GM13977 (cell line): Measurements from ENCODE around the gene PRKCA.

Experiments
- DNase-seq: peaks from one replicate; pipeline ENCODE4 v3.0.0; 2012; ENCODE audit warnings: low spot score
- CTCF ChIP-seq: IDR thresholded peaks from 2 replicates; pipeline ENCODE4 v1.5.1; 2012; ENCODE audit warnings: mild to moderate bottlenecking, control low read depth; ENCODE audit not compliant: insufficient read depth; ENCODE audit errors: extremely low read depth, missing control alignments
- in situ Hi-C: fragments of 300-500 bp; cut with MboI; formaldehyde crosslinking; loops from one replicate; pipeline ENCODE4 v1.12.0; 2022; ENCODE audit warnings: low sequenced_read_pairs, low pct_unique_long_range_greater_than_20kb, mixed read lengths, inconsistent platforms; ENCODE audit not compliant: unreplicated experiment

PRKCA gene

GRCh38 chr17:66782851-66783250 is 480.4 kb downstream of the PRKCA start:
- no peak for TF ChIP-seq CTCF
- DNase-seq = no peak
- in situ Hi-C loops = no loop called here

GRCh38 chr17:66783656-66784381 is 481.4 kb downstream of the PRKCA start:
- DNase-seq = no peak
- in situ Hi-C loops = no loop called here
- TF ChIP-seq CTCF = no peak

GRCh38 chr17:66784621-66785364 is 482.4 kb downstream of the PRKCA start:
- TF ChIP-seq CTCF = no peak
- in situ Hi-C loops = no loop called here
- DNase-seq = no peak

GRCh38 chr17:66786107-66786506 is 483.7 kb downstream of the PRKCA start:
- no peak for DNase-seq
- in situ Hi-C loops = no loop called here
- TF ChIP-seq CTCF = no peak

GRCh38 chr17:66787914-66788313 is 485.5 kb downstream of the PRKCA start:
- no peak for DNase-seq
- in situ Hi-C loops = no loop called here
- TF ChIP-seq CTCF = no peak

GRCh38 chr17:66789093-66789492 is 486.7 kb downstream of the PRKCA start:
- no peak for DNase-seq
- TF ChIP-seq CTCF = no peak
- in situ Hi-C loops = no loop called here
